Upper lobe of left lung (tissue), 4 donors: ENCODE data around the gene SLC39A13.

Experiments
- POLR2A ChIP-seq, 4 donors: fragments of 450-650 bp; IDR thresholded peaks; one replicate each; pipeline ENCODE4 v1.5.1; 2016 to 2017; ENCODE audit warnings: antibody characterized with exemption in 4 of 4, mild to moderate bottlenecking in 2 of 4
- TF ChIP-seq, protein P1 (sequence below), 6 experiments: fragments of 450-650 bp in 4 of 6; fragments of 200-600 bp in 2 of 6; sonication (generic) in 2 of 6; IDR thresholded peaks; one replicate each; pipeline ENCODE4 v1.5.1; 2016 to 2019; ENCODE audit warnings: antibody characterized with exemption in 6 of 6

DNA sequence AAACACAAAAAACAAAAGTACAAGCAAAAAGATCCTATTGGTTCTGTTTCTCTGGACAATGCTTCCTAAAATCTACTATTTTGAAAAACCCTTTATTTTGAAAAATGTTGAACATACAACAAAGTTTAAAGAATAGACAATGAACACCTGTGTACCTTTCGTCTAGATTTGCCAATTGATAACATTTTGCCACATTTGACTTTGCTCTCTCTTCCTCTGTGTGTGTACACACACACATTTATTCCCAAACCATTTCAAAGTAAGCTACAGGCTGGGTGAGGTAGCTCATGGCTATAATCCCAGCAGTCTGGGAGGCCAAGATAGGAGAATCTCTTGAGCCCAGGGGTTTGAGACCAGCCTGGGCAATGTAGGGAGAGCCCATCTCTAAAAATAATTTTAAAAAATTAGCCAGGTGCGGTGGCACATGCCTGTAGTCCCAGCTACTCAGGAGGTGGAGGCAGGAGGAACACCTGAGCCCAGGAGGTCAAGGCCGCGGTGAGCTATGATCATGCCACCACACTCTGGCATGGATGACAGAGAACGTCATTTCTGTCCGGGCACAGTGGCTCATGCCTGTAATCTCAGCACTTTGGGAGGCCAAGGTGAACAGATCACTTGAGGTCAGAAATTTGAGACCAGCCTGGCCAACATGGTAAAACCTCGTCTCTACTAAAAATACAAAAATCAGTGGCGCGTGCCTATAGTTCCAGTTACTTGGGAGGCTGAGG is 23.1 kb downstream of the SLC39A13 start:
- TF ChIP-seq, protein P1, sequence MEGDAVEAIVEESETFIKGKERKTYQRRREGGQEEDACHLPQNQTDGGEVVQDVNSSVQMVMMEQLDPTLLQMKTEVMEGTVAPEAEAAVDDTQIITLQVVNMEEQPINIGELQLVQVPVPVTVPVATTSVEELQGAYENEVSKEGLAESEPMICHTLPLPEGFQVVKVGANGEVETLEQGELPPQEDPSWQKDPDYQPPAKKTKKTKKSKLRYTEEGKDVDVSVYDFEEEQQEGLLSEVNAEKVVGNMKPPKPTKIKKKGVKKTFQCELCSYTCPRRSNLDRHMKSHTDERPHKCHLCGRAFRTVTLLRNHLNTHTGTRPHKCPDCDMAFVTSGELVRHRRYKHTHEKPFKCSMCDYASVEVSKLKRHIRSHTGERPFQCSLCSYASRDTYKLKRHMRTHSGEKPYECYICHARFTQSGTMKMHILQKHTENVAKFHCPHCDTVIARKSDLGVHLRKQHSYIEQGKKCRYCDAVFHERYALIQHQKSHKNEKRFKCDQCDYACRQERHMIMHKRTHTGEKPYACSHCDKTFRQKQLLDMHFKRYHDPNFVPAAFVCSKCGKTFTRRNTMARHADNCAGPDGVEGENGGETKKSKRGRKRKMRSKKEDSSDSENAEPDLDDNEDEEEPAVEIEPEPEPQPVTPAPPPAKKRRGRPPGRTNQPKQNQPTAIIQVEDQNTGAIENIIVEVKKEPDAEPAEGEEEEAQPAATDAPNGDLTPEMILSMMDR (IDR thresholded peaks at IDR 0.05) = no peak
- TF ChIP-seq POLR2A (IDR thresholded peaks at IDR 0.05) = no peak
